Endothelial cell of umbilical vein (primary cell): ENCODE results near the gene PPP1R13B. TPM values are rescaled to one million over a fixed set of nuclear protein-coding genes. Genes with fewer than 3 reads are reported as not detected.

Source experiments
- BruUV-seq: library from RNA; stranded (reverse); fragments of 400-500 nt; replicated peaks from 2 replicates; lab custom pipeline; 2021; lab: Mats Ljungman, UMichigan
- CTCF ChIA-PET: fragments of 300-600, 350-600 bp; sonication (Branson Sonifier 250); formaldehyde crosslinking; loops from one replicate; lab custom pipeline; 2021; ENCODE audit warnings: antibody characterized with exemption, inconsistent platforms; lab: Charles Lee
- POLR2A ChIA-PET: fragments of 300-600, 350-600 bp; sonication (Branson Sonifier 250); formaldehyde crosslinking; loops from one replicate; lab custom pipeline; 2021; ENCODE audit warnings: antibody characterized with exemption, inconsistent platforms; lab: Charles Lee
- DNase-seq: peaks from one replicate; pipeline ENCODE4 v3.0.0-alpha.2; 2011; ENCODE audit warnings: low read depth, low spot score
- FAIRE-seq: peaks from 2 replicates; lab custom pipeline; 2011; peaks lifted over from hg19 to GRCh38; lab: Jason Lieb, UNC
- H2AFZ ChIP-seq: 2 replicates; pipeline ENCODE4 v1.6.0; 2012; ENCODE audit warnings: low read depth, low read length, control low read depth, inconsistent platforms
- H3K27ac ChIP-seq: 2 replicates; pipeline ENCODE4 v1.5.1; 2011; ENCODE audit warnings: low read depth, mild to moderate bottlenecking, control low read depth, low read length, moderate library complexity; ENCODE audit not compliant: insufficient read depth
- H3K27me3 ChIP-seq, 2 experiments: 2 replicates each; pipeline versions ENCODE4 v1.6.0 to v1.6.1; 2011; ENCODE audit warnings: low read length in 2 of 2, mixed read lengths in 1 of 2; ENCODE audit not compliant: control insufficient read depth in 2 of 2, insufficient read depth in 2 of 2
- H3K36me3 ChIP-seq, 2 experiments: 2 replicates in 1 of 2; 3 replicates in 1 of 2; pipeline ENCODE4 v1.5.1; 2011; ENCODE audit warnings: low read length in 2 of 2, mild to moderate bottlenecking in 1 of 2, moderate library complexity in 1 of 2; ENCODE audit not compliant: control insufficient read depth in 2 of 2, insufficient read depth in 2 of 2; ENCODE audit errors: extremely low read depth in 1 of 2
- H3K4me1 ChIP-seq: 3 replicates; pipeline ENCODE4 v1.5.1; 2011; ENCODE audit warnings: mild to moderate bottlenecking, low read length; ENCODE audit not compliant: control insufficient read depth, insufficient read depth; ENCODE audit errors: extremely low read depth
- H3K4me2 ChIP-seq: 2 replicates; pipeline ENCODE4 v1.6.1; 2011; ENCODE audit warnings: low read length, control low read depth, mixed read lengths; ENCODE audit not compliant: insufficient read depth
- H3K4me3 ChIP-seq, 3 experiments: fragments of 200-600 bp in 1 of 3; sonication (generic), shearing (Covaris generic) in 1 of 3; replicated peaks in 1 of 3; 2 replicates each; pipeline ENCODE4 v1.5.1; 2011 to 2016; ENCODE audit warnings: control low read depth in 3 of 3, low read length in 3 of 3, mild to moderate bottlenecking in 2 of 3, inconsistent platforms in 1 of 3, low read depth in 1 of 3, moderate library complexity in 1 of 3; ENCODE audit not compliant: insufficient read depth in 1 of 3
- H3K79me2 ChIP-seq: 2 replicates; pipeline ENCODE4 v1.6.0; 2012; ENCODE audit warnings: low read length, inconsistent platforms; ENCODE audit not compliant: control insufficient read depth, insufficient read depth
- H3K9ac ChIP-seq: replicated peaks from 2 replicates; pipeline ENCODE3; 2011; ENCODE audit warnings: low read length, control low read depth; ENCODE audit not compliant: insufficient read depth; ENCODE audit errors: extremely low read depth
- H3K9me1 ChIP-seq: replicated peaks from 3 replicates; pipeline ENCODE4 v1.6.0; 2011; ENCODE audit warnings: mild to moderate bottlenecking, low read length; ENCODE audit not compliant: control insufficient read depth, insufficient read depth; ENCODE audit errors: extremely low read depth
- H3K9me3 ChIP-seq: replicated peaks from 2 replicates; pipeline ENCODE4 v1.5.1; 2012; ENCODE audit warnings: low read length, inconsistent platforms; ENCODE audit not compliant: control insufficient read depth, insufficient read depth
- H4K20me1 ChIP-seq: replicated peaks from 2 replicates; pipeline ENCODE3; 2011; ENCODE audit warnings: mild to moderate bottlenecking, low read length; ENCODE audit not compliant: control insufficient read depth, insufficient read depth; ENCODE audit errors: extremely low read depth
- EZH2 ChIP-seq: IDR thresholded peaks from 2 replicates; pipeline ENCODE4 v1.6.1; 2012; ENCODE audit warnings: borderline replicate concordance, low read depth, mild to moderate bottlenecking, moderate library complexity, low read length, inconsistent platforms; ENCODE audit not compliant: severe bottlenecking
- FOS ChIP-seq: IDR thresholded peaks from 2 replicates; pipeline ENCODE4 v1.6.1; 2011; ENCODE audit warnings: mild to moderate bottlenecking, low read length, moderate library complexity, borderline replicate concordance; ENCODE audit not compliant: insufficient read depth
- GATA2 ChIP-seq: IDR thresholded peaks from 2 replicates; pipeline ENCODE4 v1.7.0; 2011; ENCODE audit warnings: low read depth, mild to moderate bottlenecking, moderate library complexity, mixed read lengths, low read length; ENCODE audit not compliant: insufficient read length, insufficient read depth
- JUN ChIP-seq: IDR thresholded peaks from 2 replicates; pipeline ENCODE4 v1.6.1; 2011; ENCODE audit warnings: borderline replicate concordance, low read depth; ENCODE audit not compliant: insufficient read length, insufficient read depth
- MYC ChIP-seq: IDR thresholded peaks from one replicate; pipeline ENCODE4 v1.6.1; 2011; ENCODE audit warnings: mild to moderate bottlenecking, low read depth, low read length
- POLR2AphosphoS5 ChIP-seq: IDR thresholded peaks from 2 replicates; pipeline ENCODE4 v1.6.1; 2012; ENCODE audit warnings: low read depth, mild to moderate bottlenecking, control low read depth, low read length, moderate library complexity; ENCODE audit not compliant: insufficient read depth
- dilution Hi-C: fragments of 300-500 bp; cut with MboI; formaldehyde crosslinking; loops from one replicate; pipeline ENCODE4 v1.15.0; 2019; ENCODE audit warnings: low sequenced_read_pairs; ENCODE audit not compliant: extremely low pct_ligation_motif_present
- intact Hi-C: fragments of 100-400 bp; cut with micrococcal nuclease; formaldehyde crosslinking; loops from one replicate; pipeline ENCODE4 v1.10.0; 2022
- polyA plus RNA-seq, 4 experiments: library from polyadenylated mRNA; depleted of rRNA in 3 of 4; stranded (reverse) in 3 of 4; unstranded in 1 of 4; fragments of >200 nt; gene quantifications; 2 replicates each; pipeline versions ENCODE4 v1.2.1 to v1.2.3, GENCODE V29; 2011 to 2012; ENCODE audit warnings: missing spikeins in 1 of 4
- total RNA-seq: library from RNA; stranded (reverse); gene quantifications from 2 replicates; pipeline ENCODE4 v1.2.3, GENCODE V29; 2021
- TF ChIP-seq, protein P1 (sequence below): IDR thresholded peaks from 2 replicates; pipeline ENCODE4 v1.6.1; 2011; ENCODE audit not compliant: insufficient read depth, insufficient read length
- TF ChIP-seq, protein P2 (sequence below), 2 donors: IDR thresholded peaks; 1 replicate in 1 of 2; 2 replicates in 1 of 2; pipeline ENCODE4 v1.5.1; 2011; ENCODE audit warnings: low read length in 2 of 2, mild to moderate bottlenecking in 2 of 2, moderate library complexity in 2 of 2, control low read depth in 1 of 2, inconsistent platforms in 1 of 2, low read depth in 1 of 2; ENCODE audit not compliant: insufficient read depth in 1 of 2; ENCODE audit errors: extremely low read depth in 1 of 2

PPP1R13B gene
- total and polyA plus RNA-seq, 2 donors (not counting 3 experiments of a cell fraction or from before 2014, with no cell fraction given), result 10.0 to 30.0 TPM

- H3K36me3 ChIP-seq, result no peaks in the 10 kb centered on the region
- H3K4me1 ChIP-seq, result peaks cover 5% of the 10 kb centered on the region
- H3K79me2 ChIP-seq, result no peaks in the 10 kb centered on the region
- H2AFZ ChIP-seq, result no peak overlapping the region
- no peaks in the 10 kb centered on the region for H3K9me1 ChIP-seq
- CTCF ChIA-PET, result no interaction called here
- intact Hi-C loops (no loop called here), dilution Hi-C loops (no loop called here)
- no peaks in the 10 kb centered on the region for H3K9me3 ChIP-seq
- DNase-seq, result no peak
- FAIRE-seq, result no peak
- POLR2A ChIA-PET, result no interaction called here
- no peaks in the 10 kb centered on the region for H4K20me1 ChIP-seq
- no peak overlapping the region for H3K4me3 ChIP-seq
- H3K9ac ChIP-seq, result no peak overlapping the region
- TF ChIP-seq EZH2 (no peak), JUN (no peak), GATA2 (no peak), POLR2AphosphoS5 (no peak), MYC (no peak), FOS (no peak)
- TF ChIP-seq, protein P1, sequence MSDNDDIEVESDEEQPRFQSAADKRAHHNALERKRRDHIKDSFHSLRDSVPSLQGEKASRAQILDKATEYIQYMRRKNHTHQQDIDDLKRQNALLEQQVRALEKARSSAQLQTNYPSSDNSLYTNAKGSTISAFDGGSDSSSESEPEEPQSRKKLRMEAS, result no peak
- TF ChIP-seq, protein P2, sequence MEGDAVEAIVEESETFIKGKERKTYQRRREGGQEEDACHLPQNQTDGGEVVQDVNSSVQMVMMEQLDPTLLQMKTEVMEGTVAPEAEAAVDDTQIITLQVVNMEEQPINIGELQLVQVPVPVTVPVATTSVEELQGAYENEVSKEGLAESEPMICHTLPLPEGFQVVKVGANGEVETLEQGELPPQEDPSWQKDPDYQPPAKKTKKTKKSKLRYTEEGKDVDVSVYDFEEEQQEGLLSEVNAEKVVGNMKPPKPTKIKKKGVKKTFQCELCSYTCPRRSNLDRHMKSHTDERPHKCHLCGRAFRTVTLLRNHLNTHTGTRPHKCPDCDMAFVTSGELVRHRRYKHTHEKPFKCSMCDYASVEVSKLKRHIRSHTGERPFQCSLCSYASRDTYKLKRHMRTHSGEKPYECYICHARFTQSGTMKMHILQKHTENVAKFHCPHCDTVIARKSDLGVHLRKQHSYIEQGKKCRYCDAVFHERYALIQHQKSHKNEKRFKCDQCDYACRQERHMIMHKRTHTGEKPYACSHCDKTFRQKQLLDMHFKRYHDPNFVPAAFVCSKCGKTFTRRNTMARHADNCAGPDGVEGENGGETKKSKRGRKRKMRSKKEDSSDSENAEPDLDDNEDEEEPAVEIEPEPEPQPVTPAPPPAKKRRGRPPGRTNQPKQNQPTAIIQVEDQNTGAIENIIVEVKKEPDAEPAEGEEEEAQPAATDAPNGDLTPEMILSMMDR (IDR thresholded peaks at IDR 0.05; ENCODE audit: extremely low read depth in 1 of 2, insufficient read depth in 1 of 2, low read depth in 1 of 2, low read length in 2 of 2), result no peak
- BruUV-seq, result no TSS peak
- no peak overlapping the region for H3K27ac ChIP-seq
- H3K27me3 ChIP-seq, result no peaks in the 10 kb centered on the region
- H3K4me2 ChIP-seq, result no peak overlapping the region
Measured at GRCh38 chr14:103762541-103762940, 84.8 kb downstream of the PPP1R13B start.
